ENCODE data around the gene COP1.

GRCh38 chr1:176033881-176034280 is 173.2 kb downstream of the COP1 start:
- TF ChIP-seq POLR2A (IDR thresholded peaks at IDR 0.05) (no peak), CTCF (IDR thresholded peaks at IDR 0.05) (no peak), POLR2AphosphoS5 (IDR thresholded peaks at IDR 0.05; ENCODE audit: insufficient read depth in 1 of 2, low read depth in 1 of 2) (no peak)

All from vagina (tissue), 2 donors.